Left ventricle myocardium inferior (tissue), 1 donor: ENCODE results near the gene KRT35. TPM values are rescaled to one million over a fixed set of nuclear protein-coding genes. Genes with fewer than 3 reads are reported as not detected.

Experiments used
- DNase-seq: peaks from one replicate; pipeline ENCODE4 v3.0.0-alpha.2; 2020
- H3K27ac ChIP-seq: fragments of 200-600 bp; replicated peaks from 2 replicates; pipeline ENCODE4 v1.8.0; 2021
- H3K27me3 ChIP-seq: fragments of 200-600 bp; 2 replicates; pipeline ENCODE4 v1.8.0; 2021; ENCODE audit warnings: low read depth
- H3K36me3 ChIP-seq: fragments of 200-600 bp; 2 replicates; pipeline ENCODE4 v1.8.0; 2021
- H3K4me1 ChIP-seq: fragments of 200-600 bp; 2 replicates; pipeline ENCODE4 v1.8.0; 2021
- H3K4me3 ChIP-seq: fragments of 200-600 bp; 2 replicates; pipeline ENCODE4 v1.8.0; 2021; ENCODE audit warnings: mild to moderate bottlenecking, moderate library complexity
- H3K9me3 ChIP-seq: fragments of 200-600 bp; replicated peaks from 2 replicates; pipeline ENCODE4 v1.8.0; 2021
- intact Hi-C: fragments of 100-400 bp; cut with micrococcal nuclease; formaldehyde crosslinking; loops from one replicate; pipeline ENCODE4 v1.11.0; 2022
- long read RNA-seq: library from polyadenylated mRNA; unstranded; transcript quantifications from one replicate; pipeline ENCODE4 v2.0.0, GENCODE V29; 2021
- total RNA-seq: library from RNA; stranded (reverse); fragmentation: NEBNext Ultra II Directional; extraction: Animal tissue kit (Norgen Biotek cat#: 25700); gene quantifications from one replicate; pipeline ENCODE4 v1.2.1, GENCODE V29; 2021
- TF ChIP-seq, protein P1 (sequence below): fragments of 200-600 bp; IDR thresholded peaks from 2 replicates; pipeline ENCODE4 v1.8.0; 2021; ENCODE audit warnings: antibody characterized with exemption, mild to moderate bottlenecking, borderline replicate concordance
- donor health status: DM: no; HTN: yes; CAD: no; lungs with severe emphysema.

Gene KRT35
- not detected for total RNA-seq
- long read RNA-seq, result 0 reads

DNA sequence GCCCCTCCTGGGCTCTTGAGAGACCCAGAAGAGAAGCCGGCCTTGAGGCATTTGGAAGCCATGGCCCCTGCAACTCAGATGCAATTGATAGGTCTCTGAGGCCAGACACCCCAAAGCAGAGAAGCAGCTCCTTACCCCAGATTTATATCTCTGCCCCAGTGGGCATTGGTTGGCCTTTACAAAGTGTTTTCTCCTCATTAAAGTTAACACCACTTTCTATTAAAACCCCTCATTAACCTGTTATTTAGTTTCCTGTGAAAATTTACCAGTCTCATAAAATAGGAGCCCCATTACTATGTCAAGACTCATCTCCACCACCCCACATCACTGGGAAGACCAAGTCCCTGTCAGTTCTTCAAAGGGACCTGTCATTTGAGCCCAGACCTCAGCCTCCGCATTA is at the start of gene KRT35:
KRT35 (minus strand) TSS at position 116 of the 400 bp plus-strand sequence; CDS start at position 62, 54 bp downstream.
- peaks cover 62% of the 10 kb centered on the region for H3K27me3 ChIP-seq
- no peak within 1 kb of the TSS for H3K27ac ChIP-seq
- no peaks in the 10 kb centered on the region for H3K36me3 ChIP-seq
- intact Hi-C loops, result no loop called here
- H3K4me1 ChIP-seq, result no peaks in the 10 kb centered on the region
- TF ChIP-seq, protein P1, sequence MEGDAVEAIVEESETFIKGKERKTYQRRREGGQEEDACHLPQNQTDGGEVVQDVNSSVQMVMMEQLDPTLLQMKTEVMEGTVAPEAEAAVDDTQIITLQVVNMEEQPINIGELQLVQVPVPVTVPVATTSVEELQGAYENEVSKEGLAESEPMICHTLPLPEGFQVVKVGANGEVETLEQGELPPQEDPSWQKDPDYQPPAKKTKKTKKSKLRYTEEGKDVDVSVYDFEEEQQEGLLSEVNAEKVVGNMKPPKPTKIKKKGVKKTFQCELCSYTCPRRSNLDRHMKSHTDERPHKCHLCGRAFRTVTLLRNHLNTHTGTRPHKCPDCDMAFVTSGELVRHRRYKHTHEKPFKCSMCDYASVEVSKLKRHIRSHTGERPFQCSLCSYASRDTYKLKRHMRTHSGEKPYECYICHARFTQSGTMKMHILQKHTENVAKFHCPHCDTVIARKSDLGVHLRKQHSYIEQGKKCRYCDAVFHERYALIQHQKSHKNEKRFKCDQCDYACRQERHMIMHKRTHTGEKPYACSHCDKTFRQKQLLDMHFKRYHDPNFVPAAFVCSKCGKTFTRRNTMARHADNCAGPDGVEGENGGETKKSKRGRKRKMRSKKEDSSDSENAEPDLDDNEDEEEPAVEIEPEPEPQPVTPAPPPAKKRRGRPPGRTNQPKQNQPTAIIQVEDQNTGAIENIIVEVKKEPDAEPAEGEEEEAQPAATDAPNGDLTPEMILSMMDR, result no peak
- H3K9me3 ChIP-seq, result no peaks in the 10 kb centered on the region
- no peak for DNase-seq
- H3K4me3 ChIP-seq, result no peak within 1 kb of the TSS

DNA sequence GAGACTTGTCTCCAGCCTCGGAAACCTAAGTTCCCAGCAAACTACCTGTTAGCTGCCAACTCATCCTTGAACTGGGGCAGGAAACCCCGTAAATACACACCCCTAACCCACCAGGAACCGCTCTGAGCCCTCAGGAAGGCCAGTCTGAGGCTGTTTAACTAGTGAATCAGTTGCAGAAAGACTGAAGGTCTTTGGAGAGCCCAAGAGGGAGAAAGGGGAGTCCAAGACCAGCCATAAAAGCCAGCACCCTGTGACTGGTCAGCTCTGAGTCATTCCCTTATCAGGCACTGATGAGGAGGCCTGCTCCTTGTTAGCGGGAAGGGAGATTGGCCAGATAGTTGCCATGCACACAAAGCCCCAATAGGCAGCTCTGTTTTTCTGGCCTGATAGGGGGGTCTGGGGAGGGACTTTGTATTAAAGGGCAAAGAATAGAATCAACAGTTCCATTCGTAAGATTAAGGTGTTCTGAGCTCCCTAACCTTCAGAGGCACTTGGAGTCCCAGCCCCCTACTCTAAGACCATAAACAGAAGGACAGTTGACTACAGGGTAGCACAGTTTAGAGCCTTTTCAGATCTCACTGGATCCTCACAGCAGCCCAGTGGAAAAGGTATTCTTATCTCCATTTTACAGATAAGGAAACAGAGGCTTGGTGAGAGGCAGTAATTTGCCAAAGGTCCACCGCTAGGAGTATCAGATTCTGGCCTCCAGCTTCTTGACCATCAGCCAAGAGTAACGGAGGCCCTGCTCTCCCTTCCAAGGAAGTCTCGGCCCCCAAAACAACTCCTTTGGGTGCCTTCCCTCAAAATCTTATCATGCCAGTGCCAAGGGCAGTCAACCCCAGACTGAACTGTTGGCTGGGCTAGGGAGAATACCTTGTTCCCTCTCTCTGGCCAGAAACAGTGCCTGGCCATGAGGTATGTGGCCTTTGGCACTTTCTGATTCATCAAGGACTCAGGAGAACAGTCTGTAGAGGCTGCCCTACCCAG is 49.4 kb upstream of the KRT35 start:
- Histone ChIP-seq H3K27me3 (peaks cover 97% of the 10 kb centered on the region), H3K4me3 (no peak overlapping the region), H3K36me3 (no peaks in the 10 kb centered on the region), H3K9me3 (no peaks in the 10 kb centered on the region), H3K27ac (no peak overlapping the region), H3K4me1 (peaks cover 10% of the 10 kb centered on the region)
- intact Hi-C loops, result no loop called here
- DNase-seq, result no peak
- TF ChIP-seq, protein P1, result no peak

DNA sequence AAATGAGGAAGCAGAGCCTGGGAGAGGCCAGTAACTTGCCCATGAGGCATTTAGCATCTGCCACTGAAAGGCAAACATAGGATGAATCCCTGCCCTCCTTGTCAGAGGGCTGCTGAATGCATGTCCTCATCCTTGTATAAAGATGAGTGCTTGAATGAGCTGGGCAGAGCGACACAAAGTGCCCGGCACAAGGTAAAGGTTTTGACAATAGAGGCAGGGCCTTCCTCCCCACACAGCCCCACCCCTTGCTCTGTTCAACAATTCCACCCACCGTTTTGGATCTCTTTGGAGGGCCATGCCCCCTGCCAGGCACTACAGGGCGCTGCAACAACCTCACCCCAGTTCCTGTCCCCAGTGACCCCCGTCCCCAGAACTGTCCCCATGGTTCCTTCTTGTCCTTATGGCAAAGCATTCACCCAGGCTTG is 48.6 kb upstream of the KRT35 start:
- Histone ChIP-seq H3K4me1 (peaks cover 10% of the 10 kb centered on the region), H3K9me3 (no peaks in the 10 kb centered on the region), H3K36me3 (no peaks in the 10 kb centered on the region), H3K27ac (no peak overlapping the region), H3K4me3 (no peak overlapping the region), H3K27me3 (peaks cover 95% of the 10 kb centered on the region)
- DNase-seq, result no peak
- intact Hi-C loops, result no loop called here
- TF ChIP-seq, protein P1, result no peak

DNA sequence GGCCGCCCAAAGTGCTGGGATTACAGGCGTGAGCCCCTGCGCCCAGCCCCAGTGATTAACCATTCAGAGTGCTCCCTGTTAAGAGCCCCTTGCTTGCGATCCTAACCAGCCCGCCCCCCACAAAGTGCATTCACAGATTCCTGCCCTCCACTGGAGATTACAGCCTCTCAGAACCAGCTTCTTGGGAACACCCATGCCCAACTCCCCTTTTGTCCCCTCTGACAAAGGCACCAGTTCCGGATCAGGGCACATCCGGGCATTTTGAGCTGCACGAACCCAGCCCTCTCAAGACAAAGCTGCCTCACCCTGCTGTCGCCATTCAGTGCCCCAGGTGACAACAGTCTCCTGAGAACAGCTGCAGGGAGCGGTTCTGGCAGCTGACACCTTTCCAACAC is 48.0 kb upstream of the KRT35 start:
- H3K27me3 ChIP-seq, result peaks cover 95% of the 10 kb centered on the region

More for the DNA sequence above, 48.0 kb upstream of the KRT35 start:
- no peaks in the 10 kb centered on the region for H3K36me3 ChIP-seq
- peaks cover 10% of the 10 kb centered on the region for H3K4me1 ChIP-seq
- no peak overlapping the region for H3K27ac ChIP-seq
- DNase-seq, result no peak
- intact Hi-C loops, result no loop called here
- H3K9me3 ChIP-seq, result no peaks in the 10 kb centered on the region
- no peak overlapping the region for H3K4me3 ChIP-seq
- TF ChIP-seq, protein P1, result no peak
